MM.1S (cell line): ENCODE results near the gene SEPTIN7.

Experiments used
- EZH2 ChIP-seq: fragments of 300-600 bp; sonication (generic); optimal IDR thresholded peaks from 2 replicates; pipeline ENCODE3; 2017; ENCODE audit warnings: low read depth, mild to moderate bottlenecking, antibody characterized with exemption, low read length, mixed read lengths
- EZH2phosphoT487 ChIP-seq: fragments of 300-600 bp; sonication (generic); IDR thresholded peaks from 2 replicates; pipeline ENCODE4 v1.6.1; 2018; ENCODE audit warnings: antibody characterized with exemption, low read length

GRCh38 chr7:35792873-35793489 lies 7.9 kb upstream of the SEPTIN7 start:
- no peak for TF ChIP-seq EZH2
- no peak for TF ChIP-seq EZH2phosphoT487
